Activated naive CD8-positive, alpha-beta T cell (primary cell): ENCODE measurements around the gene FOXO3B.
A peak's percentile ranks its signal among the peaks of the same experiment; 100 is the strongest.
"Not testable (repeated sequence)": the region's sequence is repeated elsewhere in the genome, so short reads cannot be mapped to it uniquely, and the experiment has no call there.

ENCODE experiments used
- H3K27ac Mint-ChIP-seq: one replicate; pipeline ENCODE4 v1.8.0; 2021; ENCODE audit warnings: mixed read lengths
- H3K27me3 Mint-ChIP-seq: one replicate; pipeline ENCODE4 v1.8.0; 2021; ENCODE audit warnings: mixed read lengths
- H3K36me3 Mint-ChIP-seq: one replicate; pipeline ENCODE4 v1.8.0; 2021; ENCODE audit warnings: mixed read lengths
- H3K4me1 Mint-ChIP-seq: one replicate; pipeline ENCODE4 v1.8.0; 2021; ENCODE audit warnings: low read depth, mixed read lengths
- H3K4me3 Mint-ChIP-seq: one replicate; pipeline ENCODE4 v1.8.0; 2021; ENCODE audit warnings: mild to moderate bottlenecking, mixed read lengths
- H3K9me3 Mint-ChIP-seq: one replicate; pipeline ENCODE4 v1.8.0; 2021; ENCODE audit warnings: low read depth, mixed read lengths

FOXO3B gene

DNA sequence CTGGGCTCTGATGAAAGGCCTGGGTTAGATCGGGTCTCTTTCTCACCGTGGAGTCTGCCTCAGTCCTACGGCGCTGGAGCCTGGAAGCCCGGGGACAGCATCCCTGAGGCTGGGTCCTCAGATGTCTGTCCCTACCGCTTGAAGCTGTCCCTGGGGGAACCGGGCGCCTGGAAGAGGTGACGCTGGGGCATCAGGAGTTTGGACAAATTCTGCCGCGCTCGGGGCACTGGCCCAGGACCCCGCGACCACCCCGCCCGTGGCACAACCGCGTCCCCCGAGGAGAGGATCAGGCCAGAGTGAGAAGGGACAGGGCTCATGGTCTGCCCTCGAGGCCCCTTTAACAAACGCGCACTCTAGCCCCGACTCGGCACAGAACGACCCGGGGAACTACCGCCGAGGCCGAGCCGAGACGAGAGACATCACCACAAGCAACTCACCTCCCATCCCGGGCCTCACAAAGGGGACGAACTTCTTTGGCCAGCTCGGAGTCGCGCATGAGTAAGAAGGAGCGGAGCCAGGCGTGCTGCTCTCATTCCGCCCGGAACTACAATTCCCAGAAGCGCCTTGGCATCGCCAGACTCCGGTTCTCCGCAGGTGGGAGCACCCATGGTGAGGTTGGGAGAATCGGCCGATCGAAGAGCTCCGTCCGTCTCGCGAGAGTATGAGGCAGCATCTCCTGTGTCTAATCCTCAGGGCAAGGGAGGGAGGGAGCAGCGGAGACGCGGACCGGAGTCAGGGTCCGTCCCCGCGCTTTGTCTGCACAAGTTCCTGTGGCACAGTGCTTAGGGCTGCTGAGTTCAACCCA, at the start of gene FOXO3B:
FOXO3B (minus strand) TSS at position 548 of the 805 bp plus-strand sequence. CDS start 663 bp downstream, outside the sequence.
- not testable (repeated sequence) for H3K36me3 Mint-ChIP-seq, H3K9me3 Mint-ChIP-seq, H3K27me3 Mint-ChIP-seq
- Mint-ChIP-seq H3K27ac (peak within 1 kb of the TSS; percentile 86), H3K4me3 (peak within 1 kb of the TSS; percentile 88), H3K4me1 (peaks cover 17% of the 10 kb centered on the region)

- not testable (repeated sequence) for H3K27me3 Mint-ChIP-seq, H3K4me3 Mint-ChIP-seq, H3K36me3 Mint-ChIP-seq, H3K27ac Mint-ChIP-seq, H3K4me1 Mint-ChIP-seq, H3K9me3 Mint-ChIP-seq
Observed at GRCh38 chr17:18723509-18723908, 41.4 kb upstream of the FOXO3B start.

GRCh38 chr17:18722612-18723011, 40.5 kb upstream of the FOXO3B start:
- H3K36me3 Mint-ChIP-seq, H3K4me1 Mint-ChIP-seq, H3K27ac Mint-ChIP-seq, H3K9me3 Mint-ChIP-seq, H3K4me3 Mint-ChIP-seq, H3K27me3 Mint-ChIP-seq: not testable (repeated sequence)

DNA sequence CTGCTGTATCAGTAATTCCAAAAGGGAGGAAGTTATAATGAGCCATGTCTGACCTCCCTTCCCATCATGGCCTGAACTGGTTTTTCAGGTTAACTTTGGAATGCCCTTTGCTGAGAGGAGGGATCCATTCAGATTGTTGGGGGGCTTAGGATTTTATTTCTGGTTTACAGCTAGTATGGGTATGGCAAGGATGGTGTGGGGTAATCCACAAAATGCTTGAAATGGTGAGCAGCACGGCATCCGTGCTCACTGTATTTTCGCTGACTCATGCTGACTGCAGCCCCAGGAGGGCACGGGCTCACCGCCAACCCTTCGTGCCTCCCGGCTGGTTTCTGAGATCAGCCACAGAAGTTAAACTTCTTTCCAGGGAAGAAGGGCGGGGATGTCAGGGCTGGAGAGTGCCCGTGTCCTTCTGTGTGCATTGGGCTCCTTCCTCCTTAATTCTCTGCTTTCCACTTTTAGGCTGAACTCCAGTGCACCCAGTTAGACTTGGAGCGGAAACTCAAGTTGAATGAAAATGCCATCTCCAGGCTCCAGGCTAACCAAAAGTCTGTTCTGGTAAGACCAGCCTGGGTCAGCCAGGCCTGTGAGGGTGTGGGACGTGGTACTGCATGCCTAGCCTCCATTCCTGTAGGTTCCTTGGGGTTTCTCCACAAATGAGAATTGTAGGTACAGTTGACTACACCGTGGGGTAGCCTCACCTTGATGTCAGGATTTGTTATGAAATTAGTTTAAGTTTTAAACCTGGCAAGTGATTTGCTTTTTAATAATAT, 39.8 kb upstream of the FOXO3B start:
- not testable (repeated sequence) for H3K27ac Mint-ChIP-seq

GRCh38 chr17:18719428-18720110, 37.5 kb upstream of the FOXO3B start:
- not testable (repeated sequence) for H3K4me1 Mint-ChIP-seq, H3K4me3 Mint-ChIP-seq, H3K27ac Mint-ChIP-seq, H3K36me3 Mint-ChIP-seq, H3K27me3 Mint-ChIP-seq, H3K9me3 Mint-ChIP-seq

More for the DNA sequence above, 39.8 kb upstream of the FOXO3B start:
- H3K36me3 Mint-ChIP-seq, H3K9me3 Mint-ChIP-seq, H3K27me3 Mint-ChIP-seq, H3K4me1 Mint-ChIP-seq, H3K4me3 Mint-ChIP-seq: not testable (repeated sequence)

GRCh38 chr17:18718643-18719427, 36.7 kb upstream of the FOXO3B start:
- not testable (repeated sequence) for H3K27me3 Mint-ChIP-seq, H3K4me3 Mint-ChIP-seq, H3K36me3 Mint-ChIP-seq, H3K9me3 Mint-ChIP-seq, H3K4me1 Mint-ChIP-seq, H3K27ac Mint-ChIP-seq

DNA sequence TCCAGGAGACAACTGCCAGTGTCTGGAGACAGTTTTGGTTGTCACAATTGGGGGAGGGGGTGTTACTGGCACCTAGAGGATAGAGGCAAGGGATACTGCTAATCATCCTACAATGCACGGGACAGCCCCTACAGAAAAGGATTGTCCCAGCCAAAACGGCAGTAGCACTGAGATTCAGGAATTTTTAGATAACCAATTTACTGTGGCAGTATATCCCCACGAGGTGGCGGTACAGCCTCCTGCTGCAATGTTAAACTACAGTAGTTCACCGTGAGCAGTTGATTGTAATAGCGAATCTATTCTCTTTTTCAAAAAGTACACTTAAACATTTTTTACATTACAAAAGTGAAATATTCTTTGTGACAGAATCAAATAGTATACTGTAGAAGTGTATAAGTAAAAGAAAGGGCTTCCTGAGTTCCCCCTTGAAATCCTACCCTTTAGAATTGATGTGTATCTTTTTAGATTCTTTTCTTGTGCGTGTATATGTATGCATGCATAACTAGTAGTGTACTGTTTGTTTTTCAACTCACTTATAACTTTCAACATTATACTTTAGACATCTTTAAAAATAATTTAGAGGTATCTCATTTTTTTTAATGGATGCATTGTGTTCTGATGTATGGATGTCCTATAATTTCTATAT, 30.4 kb upstream of the FOXO3B start:
- not testable (repeated sequence) for H3K9me3 Mint-ChIP-seq, H3K4me1 Mint-ChIP-seq, H3K27ac Mint-ChIP-seq, H3K36me3 Mint-ChIP-seq, H3K27me3 Mint-ChIP-seq, H3K4me3 Mint-ChIP-seq

DNA sequence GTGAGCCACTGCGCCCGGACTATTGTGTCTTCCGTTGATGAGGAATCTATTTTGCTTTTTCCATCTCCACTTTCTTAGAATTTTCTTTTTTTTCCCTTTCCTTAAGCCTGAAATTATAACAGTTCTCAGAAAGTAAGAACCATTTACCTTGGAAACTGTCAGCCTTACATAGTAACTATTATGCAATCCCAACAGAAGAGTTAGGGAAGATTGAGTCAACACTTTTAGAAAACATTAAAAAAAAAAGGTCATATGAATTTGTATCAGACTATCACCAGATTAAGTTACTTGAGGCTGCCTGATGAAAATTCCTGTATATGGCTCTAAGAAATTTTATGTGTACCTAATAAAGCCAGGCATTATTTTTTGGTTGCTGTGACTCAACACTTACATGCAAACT, 26.1 kb upstream of the FOXO3B start:
- not testable (repeated sequence) for H3K9me3 Mint-ChIP-seq, H3K36me3 Mint-ChIP-seq, H3K27me3 Mint-ChIP-seq, H3K27ac Mint-ChIP-seq, H3K4me1 Mint-ChIP-seq, H3K4me3 Mint-ChIP-seq

GRCh38 chr17:18705955-18706354, 23.8 kb upstream of the FOXO3B start:
- H3K27me3 Mint-ChIP-seq, H3K36me3 Mint-ChIP-seq, H3K4me3 Mint-ChIP-seq, H3K9me3 Mint-ChIP-seq, H3K27ac Mint-ChIP-seq, H3K4me1 Mint-ChIP-seq: not testable (repeated sequence)

DNA sequence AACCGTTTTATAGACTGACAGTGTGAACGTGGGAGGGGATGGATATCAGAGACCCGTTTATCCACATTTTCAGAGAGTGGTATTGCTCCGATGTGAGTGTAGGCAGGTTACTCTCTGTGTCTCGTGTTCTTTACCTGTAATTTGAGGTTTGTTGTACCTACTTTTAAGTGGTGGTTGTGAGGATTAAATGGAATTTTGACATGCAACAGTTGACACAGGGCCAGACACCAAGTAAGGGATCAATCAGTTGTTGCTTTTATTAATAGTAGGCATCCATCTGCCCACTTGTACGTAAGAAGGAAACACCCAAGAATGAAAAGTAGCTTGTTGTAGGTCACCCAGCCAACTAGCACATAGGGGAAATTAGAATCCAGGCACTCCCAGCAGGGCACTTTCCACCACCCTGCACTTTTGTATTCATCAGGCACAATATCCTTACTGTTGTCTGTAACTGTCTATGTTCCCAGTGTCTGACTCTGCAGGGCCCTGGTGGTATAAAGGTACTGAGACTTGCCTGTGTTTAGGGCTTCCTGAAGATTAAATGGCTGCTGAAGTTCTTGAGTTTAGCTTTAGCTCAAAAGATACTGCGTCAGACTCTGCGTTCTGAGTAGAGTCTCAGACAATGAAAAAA, 16.5 kb upstream of the FOXO3B start:
- H3K27me3 Mint-ChIP-seq, H3K36me3 Mint-ChIP-seq, H3K9me3 Mint-ChIP-seq: not testable (repeated sequence)
- Mint-ChIP-seq H3K4me1 (peaks cover 13% of the 10 kb centered on the region), H3K4me3 (peak overlapping the region; percentile 91), H3K27ac (peak overlapping the region; percentile 79)

- not testable (repeated sequence) for H3K4me3 Mint-ChIP-seq, H3K9me3 Mint-ChIP-seq, H3K27ac Mint-ChIP-seq, H3K27me3 Mint-ChIP-seq, H3K36me3 Mint-ChIP-seq
- H3K4me1 Mint-ChIP-seq = peaks cover 13% of the 10 kb centered on the region
Observed at GRCh38 chr17:18695143-18695542, 13.0 kb upstream of the FOXO3B start.

- H3K9me3 Mint-ChIP-seq = not testable (repeated sequence)
- H3K4me3 Mint-ChIP-seq = peak overlapping the region; percentile 88
- peaks cover 15% of the 10 kb centered on the region for H3K4me1 Mint-ChIP-seq
Observed at GRCh38 chr17:18682668-18683067, 554 bp upstream of the FOXO3B start.

GRCh38 chr17:18677381-18677780, 4.7 kb downstream of the FOXO3B start:
- not testable (repeated sequence) for H3K27me3 Mint-ChIP-seq, H3K4me3 Mint-ChIP-seq, H3K9me3 Mint-ChIP-seq, H3K27ac Mint-ChIP-seq
- peaks cover 13% of the 10 kb centered on the region for H3K36me3 Mint-ChIP-seq
- H3K4me1 Mint-ChIP-seq = peaks cover 13% of the 10 kb centered on the region

More at GRCh38 chr17:18682668-18683067, 554 bp upstream of the FOXO3B start:
- not testable (repeated sequence) for H3K27me3 Mint-ChIP-seq, H3K36me3 Mint-ChIP-seq
- peak overlapping the region; percentile 86 for H3K27ac Mint-ChIP-seq

- not testable (repeated sequence) for H3K4me3 Mint-ChIP-seq, H3K27me3 Mint-ChIP-seq, H3K27ac Mint-ChIP-seq, H3K9me3 Mint-ChIP-seq
- Mint-ChIP-seq H3K36me3 (peaks cover 13% of the 10 kb centered on the region), H3K4me1 (peaks cover 13% of the 10 kb centered on the region)
Observed at GRCh38 chr17:18676928-18677327, 5.2 kb downstream of the FOXO3B start.
